Measurements from ENCODE around the gene FRAS1. TPM values are rescaled to one million over a fixed set of nuclear protein-coding genes. Genes with fewer than 3 reads are reported as not detected.

FRAS1 gene
- total and polyA plus RNA-seq, 2 donors (not counting 3 experiments of a cell fraction or from before 2014, with no cell fraction given) = 1.4 to 3.6 TPM

GRCh38 chr4:78078101-78078500 is 21.0 kb downstream of the FRAS1 start:
- Histone ChIP-seq H3K79me2 (ENCODE audit: control insufficient read depth, insufficient read depth, low read length) (no peaks in the 10 kb centered on the region), H3K4me1 (ENCODE audit: control insufficient read depth, extremely low read depth, insufficient read depth, low read length) (no peaks in the 10 kb centered on the region), H2AFZ (ENCODE audit: low read depth, low read length) (no peak overlapping the region), H3K9me3 (replicated peaks; ENCODE audit: control insufficient read depth, insufficient read depth, low read length) (no peaks in the 10 kb centered on the region), H3K27me3 (ENCODE audit: control insufficient read depth in 2 of 2, insufficient read depth in 2 of 2, low read length in 2 of 2) (peaks cover 0 to 4% of the 10 kb centered on the region in 2 experiments), H4K20me1 (replicated peaks; ENCODE audit: control insufficient read depth, extremely low read depth, insufficient read depth, low read length) (no peaks in the 10 kb centered on the region), H3K9ac (replicated peaks; ENCODE audit: extremely low read depth, insufficient read depth, low read length) (no peak overlapping the region), H3K36me3 (ENCODE audit: control insufficient read depth in 2 of 2, extremely low read depth in 1 of 2, insufficient read depth in 2 of 2, low read length in 2 of 2) (no peaks in the 10 kb centered on the region), H3K27ac (ENCODE audit: insufficient read depth, low read depth, low read length) (no peak overlapping the region), H3K4me2 (ENCODE audit: insufficient read depth, low read length) (no peak overlapping the region), H3K9me1 (replicated peaks; ENCODE audit: control insufficient read depth, extremely low read depth, insufficient read depth, low read length) (no peaks in the 10 kb centered on the region), H3K4me3 (replicated peaks in 1 of 3; ENCODE audit: insufficient read depth in 1 of 3, low read depth in 1 of 3, low read length in 3 of 3) (no peak overlapping the region)
- DNase-seq (ENCODE audit: low read depth, low spot score) (no peak), FAIRE-seq (no peak)
- BruUV-seq (replicated peaks) = no TSS peak
- ChIA-PET POLR2A (no interaction called here), CTCF (no interaction called here)
- dilution Hi-C loops (cut with MboI; ENCODE audit: extremely low pct_ligation_motif_present, low sequenced_read_pairs) (no loop called here), intact Hi-C loops (cut with micrococcal nuclease) (no loop called here)
- no peak for TF ChIP-seq EZH2 (IDR thresholded peaks at IDR 0.05; ENCODE audit: borderline replicate concordance, low read depth, low read length, severe bottlenecking)
- TF ChIP-seq FOS (IDR thresholded peaks at IDR 0.05; ENCODE audit: borderline replicate concordance, insufficient read depth, low read length) = no peak
- TF ChIP-seq POLR2A (IDR thresholded peaks at IDR 0.05; ENCODE audit: low read depth, low read length) = no peak
- no peak for TF ChIP-seq POLR2AphosphoS5 (IDR thresholded peaks at IDR 0.05; ENCODE audit: insufficient read depth, low read depth, low read length)
- no peak for TF ChIP-seq MYC (IDR thresholded peaks at IDR 0.05; ENCODE audit: low read depth, low read length)
- no peak for TF ChIP-seq CTCF (IDR thresholded peaks at IDR 0.05; ENCODE audit: extremely low read depth in 1 of 2, insufficient read depth in 1 of 2, low read depth in 1 of 2, low read length in 2 of 2)
- no peak for TF ChIP-seq JUN (IDR thresholded peaks at IDR 0.05; ENCODE audit: borderline replicate concordance, insufficient read depth, insufficient read length, low read depth)
- TF ChIP-seq MAX (IDR thresholded peaks at IDR 0.05; ENCODE audit: insufficient read depth, insufficient read length) = no peak
- TF ChIP-seq GATA2 (IDR thresholded peaks at IDR 0.05; ENCODE audit: insufficient read depth, insufficient read length, low read depth, low read length) = no peak

Data from endothelial cell of umbilical vein (primary cell).